AG04449 (cell line): Measurements from ENCODE around the gene KMT2D.

Experiments used
- CTCF ChIA-PET: fragments of 350-600 bp; formaldehyde crosslinking; extraction: SDS; loops from one replicate; lab custom pipeline; 2021; ENCODE audit warnings: antibody characterized with exemption; lab: Yijun Ruan, JAX
- POLR2A ChIA-PET: fragments of 400-600, 350-600 bp; formaldehyde crosslinking; extraction: SDS; loops from one replicate; lab custom pipeline; 2020; ENCODE audit warnings: antibody characterized with exemption, inconsistent platforms; lab: Yijun Ruan, JAX
- DNase-seq: peaks from one replicate; pipeline ENCODE4 v3.0.0-alpha.2; 2010; ENCODE audit warnings: low read depth, low spot score
- H3K4me3 ChIP-seq: 2 replicates; pipeline ENCODE4 v1.5.1; 2011; ENCODE audit warnings: low read depth, mild to moderate bottlenecking, control low read depth, low read length
- CTCF ChIP-seq: IDR thresholded peaks from one replicate; pipeline ENCODE4 v1.5.1; 2011; ENCODE audit warnings: mild to moderate bottlenecking, moderate library complexity, low read length, control low read depth, inconsistent platforms; ENCODE audit not compliant: insufficient read depth; ENCODE audit errors: missing control alignments

KMT2D gene

GRCh38 chr12:49043241-49043640, 17.4 kb downstream of the KMT2D start:
- no peak for DNase-seq
- POLR2A ChIA-PET: interaction anchor here (1.1 kb wide), 1 partner anchor 29 kb away, joined by 3 read pairs; no protein-coding TSS in a partner anchor
- CTCF ChIA-PET: interaction anchor here (0.8 to 7.4 kb wide), 12 partner anchors 7 to 60 kb away, joined by 3 to 68 read pairs (median 6); partner anchors contain the start of gene KMT2D

GRCh38 chr12:49041881-49042484, 18.6 kb downstream of the KMT2D start:
- DNase-seq: no peak
- no peak overlapping the region for H3K4me3 ChIP-seq
- CTCF ChIA-PET: interaction anchor here (1.0 to 5.6 kb wide), 8 partner anchors 12 to 51 kb away, joined by 3 to 58 read pairs (median 13); no protein-coding TSS in a partner anchor
- POLR2A ChIA-PET: no interaction called here
- no peak for TF ChIP-seq CTCF

More at GRCh38 chr12:49043241-49043640, 17.4 kb downstream of the KMT2D start:
- TF ChIP-seq CTCF: no peak
- no peak overlapping the region for H3K4me3 ChIP-seq

GRCh38 chr12:49041036-49041880, 19.3 kb downstream of the KMT2D start:
- TF ChIP-seq CTCF: no peak
- POLR2A ChIA-PET: interaction anchor here (0.6 kb wide), 1 partner anchor 135 kb away, joined by 4 read pairs; no protein-coding TSS in a partner anchor
- DNase-seq: no peak
- no peak overlapping the region for H3K4me3 ChIP-seq
- CTCF ChIA-PET: interaction anchor here (1.0 to 5.6 kb wide), 5 partner anchors 11 to 34 kb away, joined by 3 to 58 read pairs (median 9); no protein-coding TSS in a partner anchor

- no peak for DNase-seq
- no peak for TF ChIP-seq CTCF
- ChIA-PET POLR2A (interaction anchor here (0.6 kb wide), 1 partner anchor 134 kb away, joined by 4 read pairs; no protein-coding TSS in a partner anchor), CTCF (interaction anchor here (1.6 to 8.5 kb wide), 6 partner anchors 6 to 41 kb away, joined by 3 to 68 read pairs (median 10); no protein-coding TSS in a partner anchor)
- no peak overlapping the region for H3K4me3 ChIP-seq
Measured at GRCh38 chr12:49040364-49040855, 20.2 kb downstream of the KMT2D start.

- TF ChIP-seq CTCF: no peak
- H3K4me3 ChIP-seq: no peak overlapping the region
- ChIA-PET POLR2A (no interaction called here), CTCF (interaction anchor here (0.8 to 8.5 kb wide), 9 partner anchors 7 to 49 kb away, joined by 3 to 68 read pairs (median 4); no protein-coding TSS in a partner anchor)
- no peak for DNase-seq
Measured at GRCh38 chr12:49039421-49040363, 20.9 kb downstream of the KMT2D start.
